Ovary (tissue), 9 donors: Measurements from ENCODE around the gene MINPP1. TPM values are rescaled to one million over a fixed set of nuclear protein-coding genes. Genes with fewer than 3 reads are reported as not detected.

Source experiments
- DNase-seq, 5 donors: peaks; one replicate each; pipeline ENCODE4 v3.0.0-alpha.2; 2019 to 2020
- H3K27ac ChIP-seq, 2 donors: fragments of 200-600 bp; one replicate each; pipeline versions ENCODE4 v1.5.1 to v1.8.0; 2019 to 2022
- H3K27me3 ChIP-seq: fragments of 200-600 bp; one replicate; pipeline ENCODE4 v1.8.0; 2022
- H3K36me3 ChIP-seq: fragments of 200-600 bp; sonication (generic); one replicate; pipeline ENCODE4 v1.5.1; 2019
- H3K4me1 ChIP-seq: one replicate; pipeline ENCODE4 v1.8.1; 2013; ENCODE audit warnings: mild to moderate bottlenecking, moderate library complexity; ENCODE audit not compliant: insufficient read depth
- H3K4me3 ChIP-seq: fragments of 200-600 bp; sonication (generic); one replicate; pipeline ENCODE4 v1.5.1; 2017
- H3K9me3 ChIP-seq, 2 donors: fragments of 200-600 bp in 1 of 2; sonication (generic) in 1 of 2; one replicate each; pipeline versions ENCODE4 v1.5.1 to v1.8.1; 2013 to 2019; ENCODE audit warnings: mild to moderate bottlenecking in 1 of 2, moderate library complexity in 1 of 2
- EP300 ChIP-seq: sonication (generic); formaldehyde crosslinking; IDR thresholded peaks from one replicate; pipeline ENCODE4 v1.6.1; 2017; ENCODE audit warnings: antibody characterized with exemption
- POLR2A ChIP-seq: fragments of 450-650 bp; IDR thresholded peaks from one replicate; pipeline ENCODE4 v1.6.1; 2017; ENCODE audit warnings: antibody characterized with exemption, mild to moderate bottlenecking, moderate library complexity
- WGBS, 3 donors: extraction: QIAGEN DNeasy Blood & Tissue Kit in 1 of 3; methylation state at CpG; one replicate each; pipeline versions ENCODE4 v1.1.5 to v1.1.7; 2013 to 2017; 5-methylcytosine and 5-hydroxymethylcytosine counted together
- intact Hi-C, 4 donors: fragments of 100-400 bp; cut with DNase I; formaldehyde crosslinking; loops; one replicate each; pipeline versions ENCODE4 v1.11.0 to v1.15.1; 2022 to 2023
- polyA plus RNA-seq, 2 donors: library from polyadenylated mRNA; stranded (reverse); fragments of 200-250 nt in 1 of 2; fragments of 350-450 nt in 1 of 2; fragmentation: Illumina TruSeq in 1 of 2; extraction: RNeasy Lipid Tissue Mini Kit (QIAGEN cat#74804) in 1 of 2; gene quantifications; one replicate each; pipeline ENCODE4 v1.2.3, GENCODE V29; 2013 to 2014
- total RNA-seq, 7 donors: library from RNA; depleted of rRNA in 2 of 7; stranded (reverse); fragments of >200 nt in 2 of 7; fragmentation: NEBNext Ultra II Directional in 3 of 7; extraction: Animal tissue kit (Norgen Biotek cat#: 25700) in 3 of 7; gene quantifications; one replicate each; pipeline versions ENCODE4 v1.1.0 to v1.2.4, GENCODE V29; 2016 to 2023
- TF ChIP-seq, protein P1 (sequence below), 3 donors: fragments of 450-650 bp in 2 of 3; fragments of 200-600 bp in 1 of 3; IDR thresholded peaks; one replicate each; pipeline versions ENCODE4 v1.5.1 to v1.8.0; 2016 to 2022; ENCODE audit warnings: antibody characterized with exemption in 3 of 3, mild to moderate bottlenecking in 1 of 3
- donor health status: DM: no; HTN: no; CAD: no; lungs with moderate emphysema.
- donor health status: DM: no; HTN: no; CAD: no.
- donor health status: Bipolar disorder and iron deficiency.
- donor health status: DM: yes; HTN: yes; CAD: no.
- donor health status: DM: no; HTN: no; CAD: no.
- donor health status: DM: yes; HTN: yes; CAD: no.

MINPP1 gene
- total and polyA plus RNA-seq, 9 donors = 9.8 to 21.8 (median 12.3) TPM

DNA sequence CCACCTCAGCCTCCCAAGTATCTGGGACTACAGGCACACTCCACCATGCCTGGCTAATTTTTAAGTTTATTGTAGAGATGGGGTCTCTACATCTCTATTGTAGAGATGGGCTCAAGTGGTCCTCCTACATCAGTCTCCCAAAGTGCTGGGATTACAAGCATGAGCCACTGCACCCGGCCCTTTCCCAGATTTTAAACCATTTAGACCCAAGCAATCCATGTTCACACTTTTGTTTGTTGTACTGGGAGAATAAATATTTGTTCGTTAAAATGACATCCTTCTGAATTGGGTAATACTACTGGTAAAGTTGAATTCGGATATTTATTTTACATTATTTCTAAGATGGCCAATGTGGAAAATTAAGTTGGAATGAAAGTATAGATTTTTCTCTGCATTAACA is 52.7 kb downstream of the MINPP1 start:
- Histone ChIP-seq H3K9me3 (no peaks in the 10 kb centered on the region), H3K27me3 (no peaks in the 10 kb centered on the region), H3K4me1 (no peaks in the 10 kb centered on the region), H3K36me3 (no peaks in the 10 kb centered on the region), H3K4me3 (no peak overlapping the region), H3K27ac (no peak overlapping the region)
- DNase-seq = no peak
- 95 to 99% (median 95%) methylated on average over 3 of the region's 3 CpGs for WGBS, 3 donors
- TF ChIP-seq EP300 (no peak), POLR2A (no peak)
- TF ChIP-seq, protein P1, sequence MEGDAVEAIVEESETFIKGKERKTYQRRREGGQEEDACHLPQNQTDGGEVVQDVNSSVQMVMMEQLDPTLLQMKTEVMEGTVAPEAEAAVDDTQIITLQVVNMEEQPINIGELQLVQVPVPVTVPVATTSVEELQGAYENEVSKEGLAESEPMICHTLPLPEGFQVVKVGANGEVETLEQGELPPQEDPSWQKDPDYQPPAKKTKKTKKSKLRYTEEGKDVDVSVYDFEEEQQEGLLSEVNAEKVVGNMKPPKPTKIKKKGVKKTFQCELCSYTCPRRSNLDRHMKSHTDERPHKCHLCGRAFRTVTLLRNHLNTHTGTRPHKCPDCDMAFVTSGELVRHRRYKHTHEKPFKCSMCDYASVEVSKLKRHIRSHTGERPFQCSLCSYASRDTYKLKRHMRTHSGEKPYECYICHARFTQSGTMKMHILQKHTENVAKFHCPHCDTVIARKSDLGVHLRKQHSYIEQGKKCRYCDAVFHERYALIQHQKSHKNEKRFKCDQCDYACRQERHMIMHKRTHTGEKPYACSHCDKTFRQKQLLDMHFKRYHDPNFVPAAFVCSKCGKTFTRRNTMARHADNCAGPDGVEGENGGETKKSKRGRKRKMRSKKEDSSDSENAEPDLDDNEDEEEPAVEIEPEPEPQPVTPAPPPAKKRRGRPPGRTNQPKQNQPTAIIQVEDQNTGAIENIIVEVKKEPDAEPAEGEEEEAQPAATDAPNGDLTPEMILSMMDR (IDR thresholded peaks at IDR 0.05) = no peak
- intact Hi-C loops = no loop called here

DNA sequence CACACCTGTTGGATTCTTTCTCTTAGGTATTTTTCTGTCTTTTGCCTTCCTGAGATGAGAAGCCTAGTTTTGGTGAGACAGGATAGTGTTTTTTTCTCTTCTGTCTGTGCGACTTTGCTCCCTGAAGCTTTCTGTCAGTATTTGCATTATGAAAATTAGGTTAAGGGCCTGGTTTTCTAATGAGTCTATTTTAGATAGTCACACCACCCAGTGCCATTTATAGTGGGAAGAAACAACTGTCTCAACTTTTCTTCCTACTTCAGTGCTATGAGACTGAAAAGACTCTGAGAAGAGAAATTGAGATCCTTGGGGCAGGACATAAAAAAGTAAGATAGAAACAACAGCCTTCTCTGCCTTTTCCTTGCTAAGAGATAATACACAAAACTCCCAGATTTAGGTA is 53.6 kb downstream of the MINPP1 start:
- H3K4me3 ChIP-seq = no peak overlapping the region
- no peaks in the 10 kb centered on the region for H3K36me3 ChIP-seq
- no peaks in the 10 kb centered on the region for H3K27me3 ChIP-seq
- H3K9me3 ChIP-seq = no peaks in the 10 kb centered on the region
- intact Hi-C loops = no loop called here
- H3K27ac ChIP-seq = no peak overlapping the region
- DNase-seq = no peak
- 90 to 93% (median 93%) methylated on average over 1 of the region's 1 CpG for WGBS, 3 donors
- TF ChIP-seq, protein P1 (IDR thresholded peaks at IDR 0.05) = no peak
- no peaks in the 10 kb centered on the region for H3K4me1 ChIP-seq

DNA sequence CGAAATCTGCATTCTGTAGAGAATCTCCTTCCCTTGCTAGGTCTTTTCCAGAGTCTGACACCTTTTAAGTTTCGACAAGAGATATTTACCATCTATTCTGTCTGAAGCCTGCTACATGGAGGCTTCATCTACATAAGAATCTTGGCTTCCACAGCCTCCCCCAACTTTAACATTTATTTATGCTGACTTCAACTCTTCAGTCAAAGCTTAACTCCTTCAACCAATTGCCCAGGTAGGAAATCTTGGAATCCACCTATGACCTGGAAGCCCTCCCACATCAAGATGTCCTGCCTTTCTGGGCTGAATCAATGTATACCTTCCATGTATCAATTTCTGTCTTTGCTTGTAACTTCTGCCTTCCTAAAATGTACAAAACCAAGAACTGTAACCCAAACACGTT is 54.7 kb downstream of the MINPP1 start:
- Histone ChIP-seq H3K4me3 (no peak overlapping the region), H3K27me3 (no peaks in the 10 kb centered on the region), H3K4me1 (no peaks in the 10 kb centered on the region), H3K9me3 (no peaks in the 10 kb centered on the region), H3K36me3 (no peaks in the 10 kb centered on the region), H3K27ac (no peak overlapping the region)
- no peak for DNase-seq
- WGBS, 3 donors = 68 to 71% (median 68%) methylated on average over 3 of the region's 3 CpGs
- intact Hi-C loops = no loop called here
- TF ChIP-seq, protein P1 (IDR thresholded peaks at IDR 0.05) = no peak
- TF ChIP-seq POLR2A = no peak
- TF ChIP-seq EP300 = no peak

DNA sequence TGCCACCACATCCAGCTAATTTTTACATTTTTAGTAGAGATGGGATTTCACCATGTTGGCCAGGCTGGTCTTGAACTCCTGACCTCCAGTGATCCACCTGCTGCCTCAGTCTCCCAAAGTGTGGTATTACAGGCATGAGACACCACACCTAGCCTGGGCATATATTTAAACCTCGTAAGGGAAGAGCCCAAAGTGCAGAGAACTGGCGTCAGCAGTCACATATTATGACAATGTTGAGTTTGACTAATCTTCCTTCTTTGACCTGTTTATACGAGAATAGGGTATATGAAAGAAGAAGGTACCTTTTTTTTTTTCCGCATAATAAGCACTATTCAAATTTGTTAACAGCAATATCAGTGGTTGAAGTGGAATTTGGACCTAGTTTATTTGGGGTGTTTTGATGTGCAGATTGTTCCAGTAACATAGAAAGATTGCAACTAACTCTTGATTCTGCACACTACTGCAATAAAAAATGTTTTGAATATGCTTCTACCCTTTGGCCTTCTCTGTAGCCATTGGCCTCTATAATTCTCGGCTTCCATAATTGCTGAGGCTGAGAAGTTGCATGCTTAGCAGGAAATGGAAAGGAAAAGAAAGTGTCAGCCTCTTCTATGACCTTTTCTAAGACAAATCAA is 55.9 kb downstream of the MINPP1 start:
- no peak overlapping the region for H3K27ac ChIP-seq
- WGBS, 3 donors = 90 to 93% (median 92%) methylated on average over 5 of the region's 5 CpGs

More for the DNA sequence above, 55.9 kb downstream of the MINPP1 start:
- Histone ChIP-seq H3K9me3 (no peaks in the 10 kb centered on the region), H3K36me3 (no peaks in the 10 kb centered on the region), H3K4me3 (no peak overlapping the region), H3K4me1 (no peaks in the 10 kb centered on the region), H3K27me3 (no peaks in the 10 kb centered on the region)
- DNase-seq = no peak
- intact Hi-C loops = no loop called here
- TF ChIP-seq POLR2A (no peak), EP300 (no peak)
- TF ChIP-seq, protein P1 (IDR thresholded peaks at IDR 0.05) = no peak
